ENCODE measurements around the gene PGM1.

PGM1 gene

DNA sequence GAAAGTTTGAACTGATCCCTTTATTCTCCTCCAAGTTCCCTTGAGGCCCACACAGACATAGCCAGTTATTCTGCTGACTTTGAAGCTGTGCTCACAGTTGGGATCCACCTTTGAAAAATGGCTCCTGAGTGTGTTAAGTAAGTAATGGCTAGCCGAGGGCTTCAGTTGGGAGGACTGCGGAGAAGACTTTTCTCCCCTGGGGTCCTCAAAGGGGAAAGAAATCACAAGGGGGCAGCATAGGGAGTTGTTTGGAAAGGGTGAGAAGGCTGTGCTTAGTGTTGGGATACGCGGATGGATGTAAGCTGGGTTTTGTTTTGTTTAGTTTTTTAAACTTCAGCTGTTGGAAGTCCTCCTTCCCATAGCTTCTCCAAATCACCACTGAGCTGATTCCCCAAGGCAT, 8.3 kb downstream of the PGM1 start:
- no peak for DNase-seq

DNA sequence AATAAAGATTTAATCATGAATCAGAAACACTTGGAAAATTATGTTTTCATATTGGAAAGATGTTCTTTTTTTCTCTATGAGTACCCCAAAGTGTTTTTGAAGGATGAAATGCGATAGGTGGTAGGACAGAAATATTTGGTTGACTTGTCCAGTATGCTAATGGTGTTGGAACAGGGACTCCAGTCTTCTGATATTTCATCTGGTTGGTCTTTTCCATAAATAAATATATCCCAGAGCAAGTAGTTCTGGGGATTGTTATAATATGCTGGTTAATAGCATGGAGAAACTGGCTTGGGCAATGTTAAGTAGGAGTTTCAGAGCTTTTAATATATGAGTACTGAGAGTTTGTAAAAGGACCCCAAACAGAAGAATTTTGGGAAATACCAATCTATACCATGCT, 8.7 kb downstream of the PGM1 start:
- DNase-seq: no peak

DNA sequence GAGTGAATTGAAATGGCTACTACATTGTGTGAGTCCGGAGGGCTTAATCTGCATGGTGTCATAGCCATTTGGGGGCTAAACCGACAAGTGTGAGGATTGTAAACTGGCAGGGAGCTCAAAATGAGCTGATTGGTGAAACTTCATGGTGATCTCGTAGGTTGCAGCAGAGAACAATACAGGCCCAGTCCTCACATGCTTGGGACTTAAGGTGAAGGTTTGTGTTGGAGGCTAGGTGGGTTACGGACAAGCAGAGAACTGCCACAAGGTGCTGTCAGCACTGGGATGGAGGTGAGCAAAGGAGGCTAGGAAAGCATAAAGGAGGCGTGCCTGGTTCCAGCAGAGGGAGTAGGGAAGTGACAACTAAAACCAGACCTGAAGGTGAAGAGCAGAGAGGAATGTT, 9.4 kb downstream of the PGM1 start:
- no peak for DNase-seq

GRCh38 chr1:63603810-63604209, 10.6 kb downstream of the PGM1 start:
- DNase-seq: no peak

- DNase-seq: no peak
These were observed 14.1 kb downstream of the PGM1 start for GRCh38 chr1:63607322-63607721.

DNA sequence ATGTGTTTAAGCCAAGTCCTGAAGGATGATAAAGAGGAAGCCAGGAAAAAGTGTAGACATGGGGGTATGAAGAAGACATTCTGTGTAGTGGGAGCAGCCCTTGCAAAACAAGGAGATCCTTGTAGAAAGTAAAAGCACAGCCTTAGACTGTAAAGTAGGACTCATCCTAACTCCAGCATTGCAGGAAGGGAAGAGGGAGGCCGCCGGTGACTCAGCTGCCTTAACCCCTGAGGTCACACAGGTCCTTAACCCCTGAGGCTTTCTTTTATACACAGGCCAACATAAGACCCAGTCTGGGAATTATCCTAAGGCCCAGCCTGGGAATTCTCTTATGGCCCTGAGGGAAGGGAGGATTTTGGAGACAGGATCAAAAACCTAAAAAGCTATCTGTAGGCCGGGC, 18.0 kb downstream of the PGM1 start:
- no peak for DNase-seq

DNA sequence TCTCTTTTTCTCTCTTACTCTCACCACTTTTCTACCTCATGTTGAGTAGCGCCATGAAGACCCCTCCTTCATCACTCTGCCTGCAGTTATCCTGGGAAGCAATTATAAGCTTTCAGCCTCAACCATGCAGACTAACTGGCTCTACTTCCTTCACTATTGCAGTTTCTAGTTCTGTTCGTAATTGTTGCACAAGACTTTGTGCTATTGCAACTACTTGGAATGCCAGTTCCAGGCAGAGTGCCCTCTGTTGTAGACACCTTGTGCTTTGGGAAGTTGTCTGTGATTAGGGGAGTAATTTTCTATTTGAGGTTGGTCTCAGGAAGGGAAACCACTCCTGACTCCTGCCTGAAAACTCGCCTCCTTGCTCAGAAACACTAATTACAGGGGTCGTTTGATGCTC, 19.4 kb downstream of the PGM1 start:
- DNase-seq: no peak

DNA sequence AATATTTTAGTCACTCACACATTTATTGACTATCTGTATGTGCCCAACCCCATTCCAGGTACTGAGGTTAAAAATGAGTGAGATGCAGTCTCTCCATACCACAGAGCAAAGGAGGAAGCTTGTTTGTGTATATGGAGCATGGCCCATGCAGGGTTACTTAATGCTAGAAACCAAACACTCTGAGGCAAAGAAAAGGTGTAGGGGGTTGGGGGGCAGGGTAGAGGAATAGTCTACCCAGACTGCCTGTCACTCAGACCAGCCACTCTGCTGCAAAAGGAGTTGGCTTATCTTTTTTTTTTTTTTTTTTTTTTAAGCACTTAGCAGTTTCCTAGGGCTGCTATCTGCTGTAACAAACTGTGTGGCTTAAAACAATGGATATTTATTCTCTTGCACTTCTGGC, 19.8 kb downstream of the PGM1 start:
- no peak for DNase-seq

DNA sequence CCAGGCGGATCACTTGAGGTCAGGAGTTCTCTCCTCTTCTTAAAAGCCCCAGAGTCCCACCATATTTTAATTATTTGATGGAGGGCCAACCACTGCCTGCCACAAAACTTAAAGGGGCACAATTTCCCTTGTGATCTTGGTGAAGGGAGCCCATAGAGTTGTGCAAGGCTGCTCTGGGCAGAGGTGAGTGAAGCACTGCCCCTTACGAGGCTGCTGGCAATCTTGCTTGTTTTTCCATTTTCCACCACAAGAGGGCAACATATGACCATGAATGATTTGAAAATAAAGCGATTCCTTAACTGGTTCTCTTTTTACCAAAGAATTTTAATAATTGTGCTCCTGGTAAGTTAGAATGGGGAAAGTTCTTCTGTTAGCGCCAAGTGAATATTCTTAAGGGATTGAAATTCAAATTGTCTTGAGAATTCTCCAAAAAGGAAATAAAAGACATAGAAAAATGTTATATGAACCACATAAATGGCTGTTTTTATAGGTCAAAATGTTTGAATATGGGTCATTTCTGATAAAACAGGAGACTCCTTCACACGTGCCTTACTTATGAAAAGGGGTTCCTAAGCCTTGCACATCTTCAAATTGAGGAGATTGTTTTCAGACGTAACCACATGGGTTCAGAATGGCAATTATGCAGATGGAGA, 22.7 kb downstream of the PGM1 start:
- peak; percentile 61 to 70 for DNase-seq

DNA sequence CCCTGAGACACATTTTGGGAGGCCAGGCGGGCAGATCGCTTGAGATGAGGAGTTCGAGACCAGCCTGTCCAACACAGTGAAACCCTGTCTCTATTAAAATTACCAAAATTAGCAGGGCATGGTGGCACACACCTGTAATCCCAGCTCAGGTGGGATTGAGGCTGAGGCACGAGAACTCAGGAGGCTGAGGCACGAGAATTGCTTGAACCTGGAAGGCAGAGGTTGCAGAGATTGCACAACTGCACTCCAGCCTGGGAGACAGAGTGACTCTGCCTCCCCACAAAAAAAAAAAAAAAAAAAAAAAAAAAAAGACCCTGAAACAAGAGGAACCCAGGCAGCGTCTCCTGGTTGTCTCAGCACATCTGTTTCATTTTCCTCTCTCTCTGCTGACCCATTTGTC, 24.2 kb downstream of the PGM1 start:
- DNase-seq: no peak

- peak in 1 of 2 experiments; percentile 18 for DNase-seq
These were observed 24.8 kb downstream of the PGM1 start for GRCh38 chr1:63618011-63618410.

DNA sequence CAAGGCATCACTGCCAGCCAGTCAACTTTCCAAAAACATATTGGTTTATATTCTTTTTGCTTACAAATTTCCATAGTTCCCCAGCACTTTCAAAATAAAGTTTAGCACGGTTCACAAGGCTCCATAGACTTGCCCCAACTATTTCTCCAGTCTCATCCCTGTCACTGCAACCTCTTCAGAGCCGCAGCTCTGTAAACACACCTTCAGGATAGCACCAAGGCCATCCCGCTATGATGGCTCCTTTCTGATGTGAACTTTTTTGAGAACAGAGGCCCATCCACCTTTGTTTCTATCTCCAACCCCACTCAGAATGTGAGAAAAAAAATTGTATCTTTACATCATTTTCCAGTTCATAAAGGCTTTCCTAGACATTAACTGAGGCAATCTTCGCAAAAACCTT, 26.3 kb downstream of the PGM1 start:
- no peak for DNase-seq

- no peak for DNase-seq
These were observed 27.5 kb downstream of the PGM1 start for GRCh38 chr1:63620671-63621070.

- no peak for DNase-seq
These were observed 27.9 kb downstream of the PGM1 start for GRCh38 chr1:63621075-63621474.

DNA sequence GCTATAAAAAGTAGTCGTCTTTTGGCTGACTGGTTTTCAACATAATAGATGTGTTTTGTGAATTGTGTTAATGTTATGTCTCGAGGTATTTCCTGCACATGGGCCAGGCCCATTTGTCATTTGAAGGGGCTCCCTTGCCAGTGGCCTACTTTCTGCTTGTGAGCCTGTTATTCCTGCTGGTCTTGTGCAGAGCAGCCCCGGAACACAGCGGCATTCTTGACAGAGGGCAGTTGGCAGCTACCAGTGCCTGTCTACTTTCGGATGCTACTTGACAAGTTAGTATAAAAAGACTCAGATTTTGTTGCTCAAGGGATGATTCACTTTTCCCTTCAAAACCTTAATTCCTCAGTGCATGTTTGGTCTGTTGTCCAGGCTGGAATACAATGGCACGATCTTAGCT, 28.5 kb downstream of the PGM1 start:
- no peak for DNase-seq

GRCh38 chr1:63622849-63623566, 29.8 kb downstream of the PGM1 start:
- no peak for DNase-seq

- no peak for DNase-seq
These were observed 30.7 kb downstream of the PGM1 start for GRCh38 chr1:63623952-63624351.

DNA sequence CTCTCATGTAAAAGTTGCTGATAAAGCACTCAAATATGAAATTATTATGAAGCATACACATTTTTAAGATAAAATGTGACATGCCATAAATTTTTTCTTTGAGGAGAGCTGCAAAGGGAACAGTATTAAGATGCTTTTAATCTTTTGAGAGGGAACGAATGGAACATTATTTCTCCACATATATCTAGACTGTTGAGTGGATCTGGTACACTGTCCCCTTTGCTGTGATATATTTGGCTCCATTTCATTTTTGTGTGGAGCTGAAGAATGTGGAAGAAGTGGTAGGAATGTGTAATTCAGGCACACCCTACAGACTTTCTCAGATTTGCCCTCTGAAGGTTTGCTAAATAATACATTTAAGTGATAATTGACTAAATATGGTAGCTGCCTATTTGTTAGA, 31.7 kb downstream of the PGM1 start:
- no peak for DNase-seq

- DNase-seq: peak in 1 of 2 experiments; percentile 5
These were observed 33.0 kb downstream of the PGM1 start for GRCh38 chr1:63626222-63626621.

- DNase-seq: no peak
These were observed 35.4 kb downstream of the PGM1 start for GRCh38 chr1:63628607-63629006.

- DNase-seq: no peak
These were observed 37.0 kb downstream of the PGM1 start for GRCh38 chr1:63630238-63630637.

GRCh38 chr1:63630666-63631065, 37.5 kb downstream of the PGM1 start:
- DNase-seq: no peak

DNA sequence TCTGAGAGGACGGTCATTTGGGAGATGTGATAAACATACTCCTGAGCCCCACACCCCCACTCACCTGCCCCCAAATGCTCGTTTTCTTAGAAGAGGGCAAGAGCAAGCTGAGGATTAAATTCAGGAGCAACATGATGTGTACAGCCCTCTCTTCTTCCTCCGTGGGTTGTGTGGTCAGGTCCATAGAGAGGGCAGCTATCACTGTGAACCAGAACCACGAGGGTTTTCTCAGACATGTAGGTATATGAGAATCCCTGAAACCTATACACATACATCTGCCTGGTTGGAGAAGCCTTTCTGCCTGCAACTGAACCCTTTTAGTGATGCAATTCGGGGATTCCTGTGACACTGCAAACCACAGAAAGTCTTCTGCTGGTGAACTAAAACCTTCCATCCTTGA, 38.9 kb downstream of the PGM1 start:
- DNase-seq: no peak

GRCh38 chr1:63633281-63633680, 40.1 kb downstream of the PGM1 start:
- DNase-seq: no peak

GRCh38 chr1:63634471-63634870, 41.3 kb downstream of the PGM1 start:
- no peak for DNase-seq
